Retinal pigment epithelial cell (primary cell): ENCODE measurements around the gene SUSD3.
A peak's percentile ranks its signal among the peaks of the same experiment; 100 is the strongest.

ENCODE experiments used
- DNase-seq: peaks from one replicate; pipeline ENCODE4 v3.0.0-alpha.2; 2010; ENCODE audit warnings: low read depth
- H3K4me3 ChIP-seq: 2 replicates; pipeline ENCODE4 v1.5.1; 2011; ENCODE audit warnings: mild to moderate bottlenecking, low read length, control low read depth, moderate library complexity
- TF ChIP-seq, protein P1 (sequence below): conservative IDR thresholded peaks from 2 replicates; pipeline ENCODE4 v1.5.1; 2011; ENCODE audit warnings: low read depth, low read length, control low read depth, inconsistent platforms

SUSD3 gene

DNA sequence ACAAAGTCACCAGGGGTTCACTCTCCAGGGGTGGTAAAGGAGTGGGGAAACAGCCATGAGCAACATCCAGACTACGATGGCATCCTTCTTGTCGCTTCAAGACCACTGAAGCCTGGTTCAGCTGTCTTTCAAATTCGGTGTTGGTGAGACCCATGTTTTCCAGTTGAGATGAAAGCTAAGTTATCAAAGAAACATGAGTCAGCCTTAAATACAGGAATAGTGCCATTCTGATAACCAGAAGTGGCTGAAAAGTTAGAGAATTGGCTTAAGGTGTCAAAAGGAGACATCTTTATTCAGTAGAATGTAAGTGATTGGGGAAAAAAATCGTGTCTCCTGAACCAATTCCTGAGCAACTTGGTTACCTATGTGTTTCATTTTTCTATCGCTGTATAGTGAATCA, 30.5 kb downstream of the SUSD3 start:
- no peak overlapping the region for H3K4me3 ChIP-seq
- no peak for DNase-seq
- TF ChIP-seq, protein P1, sequence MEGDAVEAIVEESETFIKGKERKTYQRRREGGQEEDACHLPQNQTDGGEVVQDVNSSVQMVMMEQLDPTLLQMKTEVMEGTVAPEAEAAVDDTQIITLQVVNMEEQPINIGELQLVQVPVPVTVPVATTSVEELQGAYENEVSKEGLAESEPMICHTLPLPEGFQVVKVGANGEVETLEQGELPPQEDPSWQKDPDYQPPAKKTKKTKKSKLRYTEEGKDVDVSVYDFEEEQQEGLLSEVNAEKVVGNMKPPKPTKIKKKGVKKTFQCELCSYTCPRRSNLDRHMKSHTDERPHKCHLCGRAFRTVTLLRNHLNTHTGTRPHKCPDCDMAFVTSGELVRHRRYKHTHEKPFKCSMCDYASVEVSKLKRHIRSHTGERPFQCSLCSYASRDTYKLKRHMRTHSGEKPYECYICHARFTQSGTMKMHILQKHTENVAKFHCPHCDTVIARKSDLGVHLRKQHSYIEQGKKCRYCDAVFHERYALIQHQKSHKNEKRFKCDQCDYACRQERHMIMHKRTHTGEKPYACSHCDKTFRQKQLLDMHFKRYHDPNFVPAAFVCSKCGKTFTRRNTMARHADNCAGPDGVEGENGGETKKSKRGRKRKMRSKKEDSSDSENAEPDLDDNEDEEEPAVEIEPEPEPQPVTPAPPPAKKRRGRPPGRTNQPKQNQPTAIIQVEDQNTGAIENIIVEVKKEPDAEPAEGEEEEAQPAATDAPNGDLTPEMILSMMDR: no peak

DNA sequence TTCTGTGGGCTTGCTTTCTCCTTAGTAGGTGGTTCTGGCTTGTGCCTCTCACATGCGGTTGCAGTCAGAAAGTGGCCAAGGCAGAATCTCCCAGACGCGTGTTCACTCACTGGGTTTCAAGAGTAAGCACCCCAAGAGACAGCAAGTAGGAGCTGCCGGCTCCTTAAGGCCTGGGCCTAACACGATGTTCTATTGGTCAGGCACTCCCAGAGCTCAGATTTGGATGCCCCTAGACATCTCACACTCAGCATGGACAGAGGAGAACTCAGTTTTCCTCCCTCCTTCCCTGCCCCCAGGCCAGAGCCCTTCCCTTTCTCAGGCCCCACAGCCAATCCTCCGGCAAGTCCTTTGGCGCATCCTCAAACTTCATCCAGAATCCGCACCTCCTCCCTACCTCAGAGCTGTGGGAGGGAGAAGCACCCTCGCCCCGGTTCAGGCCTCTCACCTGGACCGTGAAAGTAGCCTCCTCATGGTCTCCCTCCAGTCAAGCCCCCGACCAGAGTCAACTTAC, 31.0 kb downstream of the SUSD3 start:
- TF ChIP-seq, protein P1: no peak
- no peak overlapping the region for H3K4me3 ChIP-seq
- no peak for DNase-seq

DNA sequence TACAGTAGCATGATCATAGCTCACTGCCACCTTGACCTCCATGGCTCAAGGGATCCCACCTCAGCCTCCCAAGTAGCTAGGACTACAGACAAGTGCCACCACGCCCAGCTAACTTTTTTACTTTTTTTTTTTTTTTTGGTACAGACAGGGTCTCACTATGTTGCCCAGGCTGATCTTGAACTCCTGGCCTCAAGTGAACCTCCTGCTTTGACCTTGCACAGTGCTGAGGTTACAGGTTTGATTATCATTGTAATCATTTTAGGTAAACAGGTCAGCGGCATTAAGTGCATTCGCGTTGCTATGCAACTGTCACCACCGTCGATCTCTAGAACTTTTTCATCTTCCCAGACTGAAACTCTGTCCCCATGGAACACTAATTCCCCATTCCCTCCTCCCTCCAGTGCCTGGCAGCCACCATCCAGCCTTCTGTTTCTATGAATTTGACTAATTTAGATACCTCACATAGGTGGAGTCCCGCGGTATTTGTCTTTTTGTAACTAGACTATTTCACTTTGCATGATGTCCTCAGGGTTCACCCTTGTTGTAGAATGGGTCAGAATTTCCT, 31.7 kb downstream of the SUSD3 start:
- TF ChIP-seq, protein P1: no peak
- H3K4me3 ChIP-seq: no peak overlapping the region
- DNase-seq: no peak

DNA sequence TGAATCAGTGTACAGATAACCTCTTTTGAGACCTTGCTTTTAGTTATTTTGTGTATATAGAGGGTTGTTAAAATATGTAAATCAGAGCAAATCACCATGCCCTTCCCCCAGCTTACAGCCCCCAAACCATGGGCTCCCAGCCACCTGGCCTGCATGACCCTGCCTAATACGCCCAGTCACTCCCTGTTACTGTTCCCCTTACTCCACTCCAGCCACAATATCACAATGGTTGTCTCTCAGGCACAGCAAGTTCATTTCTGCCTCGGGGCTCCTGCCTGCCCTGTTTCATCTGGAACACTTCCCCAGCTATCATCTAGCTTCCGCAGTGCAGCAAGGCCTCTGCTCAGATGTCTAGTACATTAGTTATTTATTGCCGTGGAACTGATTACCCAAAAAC, 32.6 kb downstream of the SUSD3 start:
- TF ChIP-seq, protein P1: no peak
- no peak overlapping the region for H3K4me3 ChIP-seq
- DNase-seq: no peak

DNA sequence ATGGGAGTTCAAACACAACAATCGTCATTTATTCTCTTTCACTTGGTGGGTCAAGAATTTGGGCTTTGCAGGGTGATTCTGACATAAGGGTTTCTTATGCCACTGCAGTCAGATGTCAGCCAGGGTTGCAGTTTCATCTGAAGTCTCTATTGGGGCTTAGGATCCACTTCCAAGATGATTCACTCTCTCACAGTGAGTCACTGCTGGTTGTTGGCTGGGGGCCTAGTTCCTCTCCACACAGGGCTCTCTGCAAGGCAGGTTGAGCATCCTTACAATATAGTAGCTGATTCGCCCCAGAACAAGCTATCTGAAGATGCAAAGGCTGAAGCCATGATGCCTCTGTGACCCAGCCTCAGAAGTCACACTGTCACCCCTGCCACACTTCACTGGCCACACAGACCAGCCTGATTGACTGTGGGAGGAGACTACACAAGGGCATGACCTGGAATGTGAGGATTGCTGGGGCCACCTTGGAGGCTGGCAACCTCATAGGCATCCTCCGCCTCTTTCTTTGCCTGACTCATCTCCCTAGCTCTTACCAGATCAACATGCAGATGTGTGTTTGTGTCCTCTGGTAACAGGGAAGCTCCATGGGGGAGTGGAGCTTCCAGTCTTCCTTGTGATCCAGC, 33.1 kb downstream of the SUSD3 start:
- H3K4me3 ChIP-seq: no peak overlapping the region
- TF ChIP-seq, protein P1: no peak
- peak; percentile 56 for DNase-seq

DNA sequence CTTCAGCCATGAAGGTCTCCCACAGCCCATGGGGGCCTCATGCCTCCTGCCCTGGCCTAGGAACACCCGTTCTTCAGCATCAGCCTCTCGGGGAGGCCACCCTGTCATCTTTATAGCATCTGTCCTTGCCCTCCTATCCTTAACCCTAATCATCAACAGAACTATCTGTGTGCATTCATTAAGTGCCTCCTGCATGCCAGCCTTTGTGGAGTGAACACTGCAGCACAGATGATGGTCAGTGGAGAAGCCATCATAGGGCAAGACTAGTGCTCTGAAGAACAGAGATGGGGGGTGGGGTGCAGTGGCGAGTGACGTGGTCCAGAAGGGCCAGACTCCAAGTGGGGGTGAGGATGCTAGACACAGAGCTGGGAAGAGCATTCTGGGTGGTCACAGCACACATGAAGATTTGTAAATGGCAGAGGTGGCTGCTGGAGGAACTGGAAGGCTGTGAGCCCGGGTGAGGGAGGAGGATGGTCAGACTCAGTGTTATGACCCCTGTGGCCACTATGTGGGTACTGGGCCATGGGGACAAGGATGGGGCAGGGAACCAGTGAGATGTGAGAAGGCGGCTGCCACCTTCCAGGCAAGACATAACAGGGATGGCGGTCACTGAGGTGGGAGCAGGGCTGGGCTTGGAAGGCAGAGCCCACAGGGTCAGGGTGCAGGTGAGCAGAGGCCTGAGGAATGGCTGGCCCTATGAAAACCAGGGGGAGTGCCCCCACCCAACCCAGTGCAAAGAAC, 33.9 kb downstream of the SUSD3 start:
- no peak for DNase-seq
- H3K4me3 ChIP-seq: no peak overlapping the region
- TF ChIP-seq, protein P1: no peak
